Right ventricle myocardium superior (tissue), 1 donor: ENCODE data around the gene PSME3. TPM values are rescaled to one million over a fixed set of nuclear protein-coding genes. Genes with fewer than 3 reads are reported as not detected.

Source experiments
- ATAC-seq: fragments of 200-7000 bp; cut with Tn5 transposase; one replicate; pipeline ENCODE4 v1.9.1; 2020; ENCODE audit warnings: mild to moderate bottlenecking; ENCODE audit not compliant: poor library complexity
- DNase-seq: peaks from one replicate; pipeline ENCODE4 v3.0.0-alpha.2; 2020
- intact Hi-C: fragments of 100-400 bp; cut with DNase I; formaldehyde crosslinking; loops from one replicate; pipeline ENCODE4 v1.11.2; 2022
- microRNA-seq: library from miRNA; unstranded; fragments of <30 nt; microRNA quantifications from one replicate; pipeline ENCODE4 v1.2.0, GENCODE V29; 2020
- total RNA-seq: library from RNA; stranded (reverse); fragmentation: NEBNext Ultra II Directional; extraction: Animal tissue kit (Norgen Biotek cat#: 25700); gene quantifications from one replicate; pipeline ENCODE4 v1.2.1, GENCODE V29; 2021
- donor health status: DM: no; HTN: yes; CAD: no; lungs with severe emphysema.

Gene PSME3
- total RNA-seq, 1 donor from 2014 or later: 74.7 TPM

- DNase-seq: peak; percentile 82
- intact Hi-C loops: no loop called here
Observed at GRCh38 chr17:42891539-42892152, 58.4 kb downstream of the PSME3 start.

GRCh38 chr17:42893359-42893758, 60.2 kb downstream of the PSME3 start:
- DNase-seq: no peak
- ATAC-seq: peak; percentile 10
- intact Hi-C loops: no loop called here

More at GRCh38 chr17:42891539-42892152, 58.4 kb downstream of the PSME3 start:
- ATAC-seq: peak; percentile 92

Small RNAs within 50 kb of the gene (microRNA-seq; reads per million reads assigned to microRNA genes)
- gene MIR6781: not detected

Other genes with a start within 250 kb of the PSME3 start
- 21.4 TPM for gene RETREG3, start 224.0 kb upstream of the PSME3 start, total RNA-seq
- 49.1 TPM for gene TUBG1, start 223.7 kb upstream of the PSME3 start, total RNA-seq
- gene TUBG2, start 174.1 kb upstream of the PSME3 start, total RNA-seq: 12.4 TPM
- 27.5 TPM for gene PLEKHH3, start 156.4 kb upstream of the PSME3 start, total RNA-seq
- 1.0 TPM for gene CCR10, start 151.6 kb upstream of the PSME3 start, total RNA-seq
- gene CNTNAP1, start 150.9 kb upstream of the PSME3 start, total RNA-seq: 4.2 TPM
- 47.2 TPM for gene EZH1, start 88.4 kb upstream of the PSME3 start, total RNA-seq
- 38.2 TPM for gene RAMP2, start 72.2 kb upstream of the PSME3 start, total RNA-seq
- gene VPS25, start 59.9 kb upstream of the PSME3 start, total RNA-seq: 30.3 TPM
- gene WNK4, start 52.8 kb upstream of the PSME3 start, total RNA-seq: not detected
- 67.2 TPM for gene COA3, start 34.7 kb upstream of the PSME3 start, total RNA-seq
- gene CNTD1, start 34.5 kb upstream of the PSME3 start, total RNA-seq: not detected
- 78.0 TPM for gene BECN1, start 9.1 kb upstream of the PSME3 start, total RNA-seq
- gene AOC2, start 11.2 kb downstream of the PSME3 start, total RNA-seq: 0.32 TPM
- gene AOC3, start 17.8 kb downstream of the PSME3 start, total RNA-seq: 8.3 TPM
- gene G6PC1, start 67.4 kb downstream of the PSME3 start, total RNA-seq: not detected
- 30.6 TPM for gene AARSD1, start 131.1 kb downstream of the PSME3 start, total RNA-seq
- gene PTGES3L, start 146.7 kb downstream of the PSME3 start, total RNA-seq: 50.6 TPM
- 10.0 TPM for gene RUNDC1, start 147.2 kb downstream of the PSME3 start, total RNA-seq
- 675 TPM for gene RPL27, start 165.0 kb downstream of the PSME3 start, total RNA-seq
- 14.4 TPM for gene IFI35, start 173.4 kb downstream of the PSME3 start, total RNA-seq
- 89.7 TPM for gene VAT1, start 189.0 kb downstream of the PSME3 start, total RNA-seq
- 0.65 TPM for gene RND2, start 191.8 kb downstream of the PSME3 start, total RNA-seq